Right lobe of liver (tissue), 4 donors: ENCODE data around the gene SERPINA1.
A peak's percentile ranks its signal among the peaks of the same experiment; 100 is the strongest.

Source experiments
- CTCF ChIP-seq, 4 donors: fragments of 200-600 bp in 3 of 4; fragments of 450-650 bp in 1 of 4; IDR thresholded peaks; one replicate each; pipeline versions ENCODE4 v1.5.1 to v1.8.0; 2016 to 2022; ENCODE audit warnings: antibody characterized with exemption in 4 of 4, mild to moderate bottlenecking in 2 of 4
- POLR2A ChIP-seq: fragments of 450-650 bp; IDR thresholded peaks from one replicate; pipeline ENCODE4 v1.6.1; 2017; ENCODE audit warnings: antibody characterized with exemption, mild to moderate bottlenecking
- donor health status: DM: no; HTN: no; CAD: no.
- donor health status: DM: no; HTN: no; CAD: no.
- donor health status: DM: no; HTN: yes; CAD: no.

- TF ChIP-seq CTCF (IDR thresholded peaks at IDR 0.05) (no peak), POLR2A (peak; percentile 77)
These were observed 7.9 kb downstream of the SERPINA1 start for GRCh38 chr14:94380225-94381148.
